ENCODE results near the gene FLT3.
"Not testable (repeated sequence)": the region's sequence is repeated elsewhere in the genome, so short reads cannot be mapped to it uniquely, and the experiment has no call there.

FLT3 gene

GRCh38 chr13:28100150-28101121, at the start of gene FLT3:
TSS of gene FLT3 (minus strand) at chr13:28100576. CDS start at chr13:28100510, 66 bp downstream.
- DNase-seq: peak; percentile 28

- DNase-seq: no peak
These were observed 47.1 kb upstream of the FLT3 start for GRCh38 chr13:28147495-28147894.

GRCh38 chr13:28145049-28145448, 44.7 kb upstream of the FLT3 start:
- DNase-seq: no peak

- DNase-seq: not testable (repeated sequence)
These were observed 41.2 kb upstream of the FLT3 start for GRCh38 chr13:28141542-28141941.

GRCh38 chr13:28140433-28141125, 40.2 kb upstream of the FLT3 start:
- DNase-seq: no peak

- peak; percentile 23 for DNase-seq
These were observed 38.5 kb upstream of the FLT3 start for GRCh38 chr13:28138756-28139470.

GRCh38 chr13:28138012-28138755, 37.8 kb upstream of the FLT3 start, which contains the start of gene PAN3:
TSS of gene PAN3 (plus strand) at chr13:28138545. CDS start at chr13:28138658, 113 bp downstream.
- DNase-seq: peak; percentile 92

GRCh38 chr13:28137596-28137995, 37.2 kb upstream of the FLT3 start:
- peak; percentile 43 for DNase-seq

- no peak for DNase-seq
These were observed 36.5 kb upstream of the FLT3 start for GRCh38 chr13:28136916-28137315.

- no peak for DNase-seq
These were observed 31.3 kb upstream of the FLT3 start for GRCh38 chr13:28131646-28132045.

GRCh38 chr13:28129911-28130693, 29.7 kb upstream of the FLT3 start:
- no peak for DNase-seq

GRCh38 chr13:28128926-28129325, 28.6 kb upstream of the FLT3 start:
- DNase-seq: no peak

- DNase-seq: no peak
These were observed 27.7 kb upstream of the FLT3 start for GRCh38 chr13:28128030-28128429.

GRCh38 chr13:28121224-28121623, 20.8 kb upstream of the FLT3 start:
- DNase-seq: no peak

- no peak for DNase-seq
These were observed 19.9 kb upstream of the FLT3 start for GRCh38 chr13:28120317-28120716.

- no peak for DNase-seq
These were observed 17.5 kb upstream of the FLT3 start for GRCh38 chr13:28117689-28118377.

GRCh38 chr13:28116736-28117135, 16.4 kb upstream of the FLT3 start:
- no peak for DNase-seq

GRCh38 chr13:28110414-28110813, 10.0 kb upstream of the FLT3 start:
- no peak for DNase-seq

- no peak for DNase-seq
These were observed 6.6 kb upstream of the FLT3 start for GRCh38 chr13:28106976-28107375.

GRCh38 chr13:28101886-28102285, 1.5 kb upstream of the FLT3 start:
- not testable (repeated sequence) for DNase-seq

Data from COR-L47 (cell line).